Right ventricle myocardium inferior (tissue), 1 donor: ENCODE measurements around the gene CDK11A. TPM values are rescaled to one million over a fixed set of nuclear protein-coding genes. Genes with fewer than 3 reads are reported as not detected.
"Not testable (repeated sequence)": the region's sequence is repeated elsewhere in the genome, so short reads cannot be mapped to it uniquely, and the experiment has no call there.

Experiments
- ATAC-seq: fragments of 200-7000 bp; cut with Tn5 transposase; one replicate; pipeline ENCODE4 v1.9.1; 2020; ENCODE audit warnings: mild to moderate bottlenecking, moderate library complexity
- DNase-seq: peaks from one replicate; pipeline ENCODE4 v3.0.0; 2021; ENCODE audit errors: missing footprints
- intact Hi-C: fragments of 100-400 bp; cut with DNase I; formaldehyde crosslinking; loops from one replicate; pipeline ENCODE4 v1.11.0; 2022
- long read RNA-seq: library from polyadenylated mRNA; unstranded; transcript quantifications from one replicate; pipeline ENCODE4 v2.0.0, GENCODE V29; 2021
- total RNA-seq: library from RNA; stranded (reverse); fragmentation: NEBNext Ultra II Directional; extraction: Animal tissue kit (Norgen Biotek cat#: 25700); gene quantifications from one replicate; pipeline ENCODE4 v1.2.1, GENCODE V29; 2021
- donor health status: DM: no; HTN: yes; CAD: no; lungs with severe emphysema.

The CDK11A gene
- total RNA-seq = 20.8 TPM
- long read RNA-seq, partial matches to known transcripts = 3 of 4 reads
- long read RNA-seq, other reads (novel, unspliced or antisense) = 1 of 4 reads

DNA sequence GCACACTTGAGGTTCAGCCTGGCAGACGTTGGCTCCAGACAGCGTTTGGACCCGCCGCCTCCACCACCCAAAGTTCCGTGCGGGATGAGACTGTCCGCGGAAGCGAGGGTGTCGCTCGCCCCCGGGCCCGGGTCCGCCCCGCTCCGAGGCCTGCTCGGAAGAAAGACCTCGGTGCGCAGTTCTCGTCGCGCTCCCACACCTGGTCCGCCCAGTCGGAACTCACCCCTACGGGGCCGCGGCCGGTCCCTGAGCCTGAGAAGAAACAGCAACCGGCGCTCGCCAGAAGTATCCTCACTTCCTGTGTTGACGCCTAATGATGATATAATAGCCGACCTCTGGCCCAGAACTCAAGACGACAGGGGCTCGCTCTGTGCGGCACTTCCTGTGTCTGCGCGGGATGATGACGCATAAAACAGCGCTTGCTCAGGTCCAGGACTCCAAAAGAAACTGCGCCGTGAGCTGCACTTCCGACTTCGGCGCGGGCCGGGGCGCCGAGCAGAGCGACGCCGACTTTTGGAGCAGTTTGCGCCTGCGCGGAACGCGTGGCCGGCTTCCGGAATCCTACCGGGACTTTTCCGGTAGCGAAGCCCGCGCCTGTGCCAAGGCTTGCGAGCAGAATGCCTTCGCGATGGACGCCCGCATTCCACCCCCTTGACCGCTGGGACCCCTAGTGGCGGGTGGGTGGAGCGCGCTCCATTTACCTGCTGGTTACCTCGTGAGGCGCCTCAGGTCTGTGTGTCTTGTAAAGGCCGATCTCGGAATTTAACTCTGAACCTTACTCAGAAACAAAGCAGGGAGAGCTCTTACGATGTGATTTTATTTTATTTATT is at the start of gene CDK11A:
TSS of gene CDK11A (minus strand) at position 323 of the 830 bp plus-strand sequence. CDS start 1,539 bp downstream, outside the sequence.
- intact Hi-C loops = not testable (repeated sequence)
- ATAC-seq = peak; percentile 97
- peak; percentile 99 for DNase-seq

DNA sequence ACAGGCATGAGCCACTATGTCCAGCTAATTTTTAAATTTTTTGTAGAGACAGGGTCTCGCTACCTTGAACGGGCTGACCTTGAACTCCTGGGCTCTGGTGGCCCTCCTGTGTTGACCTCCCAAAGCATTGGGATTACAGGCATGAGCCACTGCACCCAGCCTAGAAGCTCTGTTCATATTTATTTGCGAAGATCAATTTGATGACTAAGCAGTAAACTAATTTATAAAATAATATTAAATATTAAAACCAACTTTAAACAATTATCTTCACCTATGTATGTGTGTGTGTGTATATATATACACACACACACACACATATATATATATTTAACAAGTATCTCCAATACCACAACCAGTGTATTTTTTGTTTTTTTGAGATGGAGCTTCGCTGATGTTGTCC is 49.7 kb upstream of the CDK11A start:
- intact Hi-C loops = no loop called here
- ATAC-seq = no peak
- peak; percentile 11 for DNase-seq

DNA sequence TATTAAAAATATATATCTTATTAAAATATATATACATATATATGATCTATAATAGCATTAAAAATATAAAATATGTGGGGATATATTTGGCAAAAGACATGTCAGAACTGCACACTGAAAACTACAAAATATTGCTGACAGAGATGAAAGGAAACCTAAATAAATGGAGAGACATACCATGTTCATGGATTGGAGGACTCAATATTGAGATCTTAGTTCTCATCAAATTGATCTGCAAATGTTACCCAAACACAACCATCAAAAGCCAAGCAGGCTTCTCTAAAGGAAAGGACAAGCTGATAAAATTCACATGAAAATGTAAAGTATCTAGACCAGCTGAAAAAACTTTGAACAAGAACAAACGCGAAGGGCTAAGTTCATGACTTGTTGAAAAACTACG is 46.9 kb upstream of the CDK11A start:
- DNase-seq (no peak), ATAC-seq (no peak)
- intact Hi-C loops = no loop called here

GRCh38 chr1:1770102-1770501 is 45.9 kb upstream of the CDK11A start:
- ATAC-seq (no peak), DNase-seq (peak; percentile 5)
- intact Hi-C loops = no loop called here

GRCh38 chr1:1768249-1768992 is 44.3 kb upstream of the CDK11A start:
- ATAC-seq (no peak), DNase-seq (no peak)
- intact Hi-C loops = no loop called here

DNA sequence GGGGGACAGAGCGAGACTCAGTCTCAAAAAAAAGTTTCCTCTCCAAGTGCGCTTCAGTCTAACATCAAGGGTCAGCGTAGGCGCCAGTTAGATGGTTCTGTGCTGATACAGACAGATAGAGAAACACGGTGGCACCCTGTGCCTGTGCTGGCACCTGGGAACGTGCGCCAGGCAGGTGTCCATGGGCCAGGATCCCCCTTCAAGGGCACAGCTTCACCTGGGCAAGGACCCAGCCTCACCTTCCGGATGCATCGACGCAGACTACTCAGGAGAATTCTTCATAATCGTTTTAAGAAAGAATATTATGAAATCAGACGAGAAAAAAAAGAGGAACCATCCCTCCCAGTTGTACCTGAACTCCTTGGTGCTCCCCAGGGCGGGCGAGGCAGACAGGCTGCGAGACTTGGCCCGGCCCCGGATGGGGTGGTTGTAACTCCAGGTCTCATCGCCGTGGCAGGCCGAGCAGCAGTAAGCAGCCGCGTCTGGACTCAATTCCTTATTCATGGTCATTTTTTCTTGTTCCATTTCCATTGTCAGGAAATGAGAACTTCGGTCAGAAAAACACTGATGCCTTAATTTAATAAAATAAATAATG is 40.8 kb upstream of the CDK11A start:
- ATAC-seq (no peak), DNase-seq (peak; percentile 77)
- intact Hi-C loops = no loop called here

DNA sequence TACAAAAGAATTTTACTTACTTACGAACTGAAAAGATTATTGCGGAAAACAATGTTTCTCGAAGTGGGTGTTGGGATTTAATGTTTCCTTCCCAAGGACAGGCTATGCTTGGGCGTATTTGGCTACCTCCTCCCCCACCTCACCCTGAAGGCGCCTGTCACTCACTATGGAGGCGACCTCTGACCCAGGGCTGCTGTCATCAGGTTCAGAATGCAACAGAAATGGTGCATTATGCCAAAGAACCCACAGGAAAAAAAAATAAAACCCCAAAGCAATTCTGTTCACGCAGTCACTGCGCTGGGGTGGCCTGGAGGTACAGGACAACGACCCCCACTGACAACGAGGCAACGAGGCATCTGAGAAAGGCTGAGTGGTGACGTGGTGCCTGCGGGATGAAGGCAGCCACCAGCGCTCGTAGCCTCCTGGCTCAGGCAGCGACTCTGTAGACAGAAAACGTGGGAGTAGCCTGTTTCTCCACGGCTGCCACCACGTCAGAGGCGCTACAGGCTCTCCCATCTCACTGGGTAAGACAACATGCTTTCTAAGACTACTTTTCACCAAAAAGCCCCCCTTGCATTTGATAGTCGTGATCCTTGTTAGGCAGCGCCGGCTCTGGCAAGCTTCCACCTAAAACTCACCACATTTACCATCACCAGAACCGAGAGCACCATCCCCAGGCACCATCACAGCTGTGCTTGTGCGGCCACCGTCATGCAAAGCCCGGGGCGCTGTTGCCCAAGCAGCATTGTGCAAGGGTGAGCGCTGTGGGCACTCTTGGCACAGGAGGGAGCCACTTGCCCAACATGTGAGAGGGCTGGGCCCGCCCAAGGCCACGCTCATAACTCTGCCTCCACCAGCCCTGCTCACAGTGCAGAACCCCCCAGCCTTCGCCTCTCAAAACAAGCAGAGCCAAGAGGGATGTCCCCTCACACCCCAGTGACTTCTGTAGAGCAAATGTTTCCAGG is 39.8 kb upstream of the CDK11A start:
- intact Hi-C loops = no loop called here
- ATAC-seq (peak; percentile 61), DNase-seq (peak; percentile 95)

GRCh38 chr1:1761504-1762376 is 37.6 kb upstream of the CDK11A start:
- peak; percentile 56 for DNase-seq
- intact Hi-C loops = no loop called here
- ATAC-seq = no peak

DNA sequence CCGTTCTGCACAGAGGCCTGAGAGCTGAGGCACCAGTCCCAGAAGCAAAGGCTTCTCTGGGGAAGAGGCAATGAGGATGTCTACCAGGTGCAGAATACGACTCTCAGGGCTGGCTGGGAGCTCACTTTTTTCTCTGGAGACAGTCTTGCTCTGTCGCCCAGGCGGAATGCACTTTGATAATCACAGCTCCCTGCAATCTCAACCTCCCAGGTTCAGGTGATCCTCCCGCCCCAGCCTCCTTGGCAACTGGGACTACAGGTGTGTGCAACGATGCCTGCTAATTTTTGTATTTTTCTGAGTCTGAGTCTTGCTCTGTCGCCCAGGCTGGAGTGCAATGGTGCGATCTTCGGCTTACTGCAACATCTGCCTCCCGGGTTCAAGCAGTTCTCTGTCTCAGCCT is 36.6 kb upstream of the CDK11A start:
- DNase-seq = peak; percentile 34
- intact Hi-C loops = no loop called here
- no peak for ATAC-seq

DNA sequence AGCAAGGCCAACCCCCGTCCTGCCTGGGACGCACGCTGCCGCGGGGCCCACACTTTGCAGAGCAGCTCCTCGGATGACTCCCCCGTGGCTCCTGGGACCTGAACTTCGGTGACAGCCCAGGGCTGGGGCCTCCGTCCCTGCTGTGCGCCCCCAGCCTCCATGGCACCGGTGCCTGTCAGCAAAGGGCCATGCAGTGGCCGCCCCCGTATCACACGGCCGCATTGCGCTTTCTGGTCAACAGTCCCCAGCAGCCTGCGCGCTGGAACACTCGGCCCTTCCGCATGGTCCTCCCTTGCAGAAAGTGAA is 36.1 kb upstream of the CDK11A start:
- DNase-seq (peak; percentile 56), ATAC-seq (no peak)
- intact Hi-C loops = no loop called here

DNA sequence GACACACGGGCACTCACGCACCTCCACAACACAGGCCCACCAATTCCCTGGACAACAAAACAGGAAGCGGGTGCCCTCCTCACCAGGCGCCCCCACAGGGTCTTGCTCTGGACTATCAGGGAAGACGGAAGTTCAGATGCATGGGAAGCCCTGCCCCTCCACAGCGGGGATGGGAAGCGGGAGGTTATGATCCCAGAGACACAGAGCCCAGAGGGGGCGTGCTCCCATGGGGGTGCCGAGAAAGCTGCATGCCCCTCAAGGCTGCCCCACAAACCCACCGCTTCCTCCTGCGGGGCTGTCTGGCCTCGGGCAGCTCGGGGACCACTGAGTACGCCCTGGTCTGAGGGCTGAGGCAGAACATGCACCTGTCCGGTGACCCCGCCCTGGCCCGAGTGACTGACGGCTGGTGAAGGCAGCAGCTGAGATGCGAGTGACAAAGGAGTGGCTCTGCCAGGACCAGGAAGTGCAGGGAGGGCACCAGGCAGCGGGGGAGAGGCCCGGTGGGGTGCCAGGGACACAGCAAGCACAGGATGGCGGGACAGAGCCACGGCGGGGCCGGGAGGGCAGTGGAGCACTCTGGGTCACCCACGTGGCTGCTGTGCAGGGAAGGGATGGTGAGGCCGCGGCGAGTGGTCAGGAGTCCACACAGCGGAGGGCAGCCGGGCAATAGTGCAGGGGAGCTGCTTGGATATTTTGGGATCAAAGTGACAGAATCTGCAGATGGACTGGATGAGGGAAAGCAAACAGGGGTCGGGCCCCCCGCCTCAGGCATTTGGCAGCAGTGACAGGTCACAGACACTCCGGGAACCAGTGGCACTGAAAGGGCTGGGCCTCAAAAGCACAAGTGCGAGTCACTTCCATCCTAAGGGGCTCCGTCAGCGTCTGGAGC is 35.5 kb upstream of the CDK11A start:
- DNase-seq (peak; percentile 65), ATAC-seq (no peak)
- intact Hi-C loops = no loop called here

- peak; percentile 26 for ATAC-seq
- intact Hi-C loops = no loop called here
- DNase-seq = peak; percentile 77
Observed at GRCh38 chr1:1758692-1759455, 34.7 kb upstream of the CDK11A start.

GRCh38 chr1:1758059-1758621 is 34.0 kb upstream of the CDK11A start:
- DNase-seq = peak; percentile 52
- no peak for ATAC-seq
- intact Hi-C loops = no loop called here

- intact Hi-C loops = no loop called here
- DNase-seq (peak; percentile 41), ATAC-seq (no peak)
Observed at GRCh38 chr1:1757422-1758058, 33.4 kb upstream of the CDK11A start.

- ATAC-seq = no peak
- intact Hi-C loops = no loop called here
- peak; percentile 64 for DNase-seq
Observed at GRCh38 chr1:1756661-1757421, 32.7 kb upstream of the CDK11A start.
